Peyer's patch (tissue), 4 donors: ENCODE results near the gene ENDOD1. TPM values are rescaled to one million over a fixed set of nuclear protein-coding genes. Genes with fewer than 3 reads are reported as not detected.

ENCODE experiments used
- DNase-seq, 3 donors: peaks; one replicate each; pipeline ENCODE4 v3.0.0-alpha.2; 2017 to 2019
- H3K27ac ChIP-seq, 4 donors: fragments of 200-600 bp; sonication (generic); one replicate each; pipeline ENCODE4 v1.5.1; 2016 to 2019
- H3K27me3 ChIP-seq, 2 donors: fragments of 200-600 bp; sonication (generic); one replicate each; pipeline ENCODE4 v1.5.1; 2019
- H3K36me3 ChIP-seq, 3 donors: fragments of 200-600 bp; sonication (generic); one replicate each; pipeline ENCODE4 v1.5.1; 2016 to 2019
- H3K4me1 ChIP-seq, 4 donors: fragments of 200-600 bp; sonication (generic); one replicate each; pipeline ENCODE4 v1.5.1; 2016 to 2019
- H3K4me3 ChIP-seq, 4 donors: fragments of 200-600 bp; sonication (generic); 1 replicate in 3 of 4; 2 replicates in 1 of 4; pipeline ENCODE4 v1.5.1; 2016 to 2019; ENCODE audit warnings: mild to moderate bottlenecking in 1 of 4
- H3K9me3 ChIP-seq, 4 donors: fragments of 200-600 bp; sonication (generic); one replicate each; pipeline ENCODE4 v1.5.1; 2016 to 2019; ENCODE audit warnings: mild to moderate bottlenecking in 1 of 4
- CTCF ChIP-seq, 6 experiments: fragments of 450-650 bp in 4 of 6; fragments of 200-600 bp in 2 of 6; sonication (generic) in 1 of 6; IDR thresholded peaks; one replicate each; pipeline ENCODE4 v1.5.1; 2017 to 2019; ENCODE audit warnings: antibody characterized with exemption in 6 of 6, mild to moderate bottlenecking in 3 of 6, moderate library complexity in 1 of 6
- POLR2A ChIP-seq, 2 donors: fragments of 450-650 bp; IDR thresholded peaks; one replicate each; pipeline ENCODE4 v1.5.1; 2017; ENCODE audit warnings: antibody characterized with exemption in 2 of 2, mild to moderate bottlenecking in 2 of 2, moderate library complexity in 2 of 2
- total RNA-seq, 4 donors: library from RNA; depleted of rRNA; stranded (reverse); fragments of >200 nt; gene quantifications; one replicate each; pipeline ENCODE4 v1.1.0, GENCODE V29; 2016

ENDOD1 gene
- total RNA-seq, 4 donors from 2014 or later = 11.6 to 41.0 (median 39.2) TPM

- TF ChIP-seq CTCF (IDR thresholded peaks at IDR 0.05) (no peak), POLR2A (IDR thresholded peaks at IDR 0.05) (no peak)
- Histone ChIP-seq H3K9me3 (no peaks in the 10 kb centered on the region), H3K27ac (no peak overlapping the region), H3K4me1 (no peaks in the 10 kb centered on the region), H3K27me3 (no peaks in the 10 kb centered on the region), H3K36me3 (no peaks in the 10 kb centered on the region), H3K4me3 (no peak overlapping the region)
- no peak for DNase-seq
Observed at GRCh38 chr11:95137299-95137698, 47.7 kb downstream of the ENDOD1 start.

DNA sequence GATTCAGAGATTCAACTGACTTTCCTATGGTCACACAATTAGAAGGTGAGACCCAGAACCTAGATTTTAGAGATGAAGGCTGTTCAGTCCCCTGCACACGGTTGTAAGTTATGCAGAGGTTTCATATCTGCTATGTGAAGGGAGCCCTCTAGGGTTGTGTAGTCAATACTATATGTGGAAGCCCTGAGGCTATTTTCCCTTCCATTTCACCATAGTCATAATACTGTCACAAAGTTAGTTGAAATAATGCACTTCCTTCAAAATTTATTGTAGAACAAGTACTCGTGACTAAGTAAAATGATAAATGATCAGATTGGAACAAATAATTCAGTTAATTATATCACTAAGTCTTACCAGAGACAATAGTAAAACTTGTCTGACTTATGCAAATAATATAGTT lies 48.8 kb downstream of the ENDOD1 start:
- Histone ChIP-seq H3K4me3 (no peak overlapping the region), H3K4me1 (no peaks in the 10 kb centered on the region), H3K27ac (no peak overlapping the region), H3K9me3 (no peaks in the 10 kb centered on the region), H3K27me3 (no peaks in the 10 kb centered on the region), H3K36me3 (no peaks in the 10 kb centered on the region)
- TF ChIP-seq CTCF (IDR thresholded peaks at IDR 0.05) (peak in 5 of 6 experiments; percentile 14 to 55 (median 46)), POLR2A (IDR thresholded peaks at IDR 0.05) (no peak)
- no peak for DNase-seq

DNA sequence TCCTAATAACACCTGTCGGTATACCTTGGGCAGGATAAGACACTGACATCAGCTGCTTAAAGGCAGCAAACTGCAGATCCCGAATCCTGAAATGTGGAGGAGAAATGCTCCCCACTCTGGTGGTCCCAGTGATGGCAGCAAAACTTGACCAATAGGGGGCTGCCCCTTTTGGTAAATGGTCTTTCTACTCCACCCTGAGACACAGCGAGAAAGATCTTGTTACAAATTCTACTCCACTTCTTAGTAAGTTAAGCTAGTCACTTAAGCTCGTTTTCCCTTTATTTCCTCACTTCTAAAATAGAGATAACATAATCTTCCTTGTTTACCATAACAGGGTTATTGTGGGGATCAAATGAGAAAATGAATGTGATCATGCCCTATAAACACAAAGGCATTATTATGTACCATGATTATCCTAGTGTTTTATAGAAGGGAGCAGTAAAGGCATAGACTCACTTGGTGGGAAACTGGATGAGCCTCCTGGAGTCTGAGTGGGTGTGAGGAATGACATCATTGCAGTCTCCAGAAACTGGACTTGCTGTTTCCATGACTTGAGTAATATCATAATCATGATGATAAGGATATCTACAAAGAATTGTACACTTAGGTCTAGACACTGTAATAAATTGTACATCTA lies 50.9 kb downstream of the ENDOD1 start:
- Histone ChIP-seq H3K27me3 (no peaks in the 10 kb centered on the region), H3K27ac (no peak overlapping the region), H3K4me1 (no peaks in the 10 kb centered on the region), H3K9me3 (no peaks in the 10 kb centered on the region), H3K36me3 (no peaks in the 10 kb centered on the region), H3K4me3 (no peak overlapping the region)
- TF ChIP-seq CTCF (IDR thresholded peaks at IDR 0.05) = no peak
- DNase-seq = no peak

DNA sequence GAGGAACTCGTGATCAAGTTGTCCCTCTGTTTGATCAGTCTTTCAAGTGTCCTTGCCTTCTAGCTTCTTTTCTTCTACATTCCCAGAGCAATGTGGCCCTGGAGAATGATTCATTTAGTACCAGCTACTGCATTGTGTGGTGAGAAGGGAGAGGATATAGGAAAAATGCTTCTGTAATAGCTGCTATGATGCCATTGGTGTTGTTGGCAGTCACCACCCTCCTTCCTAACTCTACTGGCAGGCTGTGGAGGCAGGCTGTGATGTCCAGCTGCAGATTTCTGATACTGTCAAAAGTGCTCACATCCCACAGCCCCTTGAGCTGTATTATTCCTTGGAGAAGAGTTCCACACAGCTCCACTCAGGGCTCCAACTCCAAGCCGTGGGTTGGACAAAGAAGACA lies 52.8 kb downstream of the ENDOD1 start:
- Histone ChIP-seq H3K27ac (no peak overlapping the region), H3K27me3 (no peaks in the 10 kb centered on the region), H3K9me3 (no peaks in the 10 kb centered on the region), H3K4me3 (no peak overlapping the region), H3K4me1 (no peaks in the 10 kb centered on the region), H3K36me3 (no peaks in the 10 kb centered on the region)
- no peak for TF ChIP-seq CTCF (IDR thresholded peaks at IDR 0.05)
- TF ChIP-seq POLR2A (IDR thresholded peaks at IDR 0.05) = no peak
- DNase-seq = no peak

DNA sequence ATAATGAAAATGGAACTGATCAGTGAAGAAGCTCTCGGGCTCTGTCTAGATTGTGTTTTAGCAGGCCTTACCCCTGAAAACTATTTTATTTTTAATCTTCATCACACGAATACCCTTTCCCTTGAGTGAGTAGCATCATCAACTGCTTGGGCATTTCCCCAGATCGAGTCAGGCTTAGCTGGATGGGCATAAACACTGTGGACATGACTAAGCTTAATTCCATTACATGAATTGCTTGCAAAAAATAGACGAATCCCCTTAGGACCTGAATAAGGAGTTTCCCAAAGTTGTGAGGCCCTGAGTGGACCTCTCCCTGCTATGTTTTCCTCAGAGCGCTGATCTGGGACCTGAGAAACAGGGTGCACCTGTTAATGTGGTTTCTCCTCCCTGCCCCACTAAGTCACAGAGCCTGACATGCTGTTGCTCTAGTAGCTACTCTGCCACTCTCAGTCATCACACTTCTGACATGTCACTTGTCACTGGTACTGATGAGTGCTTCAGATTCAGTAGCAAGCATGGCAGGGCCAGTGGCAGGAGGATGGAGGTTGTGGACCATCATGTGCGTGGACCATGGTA lies 53.5 kb downstream of the ENDOD1 start:
- TF ChIP-seq POLR2A (IDR thresholded peaks at IDR 0.05) (no peak), CTCF (IDR thresholded peaks at IDR 0.05) (no peak)
- H3K4me3 ChIP-seq = no peak overlapping the region
- H3K36me3 ChIP-seq = no peaks in the 10 kb centered on the region
- H3K9me3 ChIP-seq = no peaks in the 10 kb centered on the region
- no peak overlapping the region for H3K27ac ChIP-seq
- no peak for DNase-seq
- no peaks in the 10 kb centered on the region for H3K27me3 ChIP-seq
- peaks cover 0 to 4% (median 0%) of the 10 kb centered on the region in 4 donors for H3K4me1 ChIP-seq
